Measurements from ENCODE around the gene PTBP3.
"Not testable (repeated sequence)": the region's sequence is repeated elsewhere in the genome, so short reads cannot be mapped to it uniquely, and the experiment has no call there.

PTBP3 gene

GRCh38 chr9:112283582-112284253 is 49.7 kb downstream of the PTBP3 start:
- Histone ChIP-seq H3K14ac (ENCODE audit: low read length) (no peak overlapping the region), H2BK12ac (ENCODE audit: low read length) (no peak overlapping the region), H4K8ac (ENCODE audit: low read depth, low read length) (no peak overlapping the region), H3K27ac (replicated peaks; ENCODE audit: low read length) (no peak overlapping the region), H3K9ac (ENCODE audit: low read depth, low read length, poor library complexity) (no peak overlapping the region), H2AFZ (ENCODE audit: low read length) (no peak overlapping the region), H3K9me3 (replicated peaks in 1 of 2; ENCODE audit: control insufficient read depth in 2 of 2, insufficient read depth in 1 of 2, low read depth in 1 of 2, low read length in 2 of 2) (peaks cover 15 to 20% of the 10 kb centered on the region in 2 donors), H3K4me3 (ENCODE audit: low read length in 2 of 2) (no peak overlapping the region), H3K4me1 (ENCODE audit: control insufficient read depth in 2 of 2, insufficient read depth in 1 of 2, low read depth in 1 of 2, low read length in 2 of 2) (no peaks in the 10 kb centered on the region), H2AK5ac (ENCODE audit: low read depth, low read length) (no peak overlapping the region), H3K27me3 (ENCODE audit: control insufficient read depth in 3 of 3, insufficient read depth in 3 of 3, low read depth in 1 of 3, low read length in 3 of 3) (no peaks in the 10 kb centered on the region), H2BK15ac (ENCODE audit: low read length) (no peak overlapping the region), H3K36me3 (replicated peaks in 1 of 2; ENCODE audit: control insufficient read depth in 2 of 2, insufficient read depth in 2 of 2, low read length in 2 of 2) (peaks cover 3 to 20% of the 10 kb centered on the region in 2 donors), H3K18ac (ENCODE audit: low read length) (no peak overlapping the region), H3K23ac (ENCODE audit: low read depth, low read length, poor library complexity) (no peak overlapping the region), H3K79me1 (ENCODE audit: low read depth, low read length) (peaks cover 3% of the 10 kb centered on the region), H3K4ac (ENCODE audit: low read length) (no peak overlapping the region), H3K4me2 (ENCODE audit: insufficient read depth, low read length, poor library complexity, severe bottlenecking) (no peak overlapping the region), H2BK5ac (ENCODE audit: low read length) (no peak overlapping the region), H2BK120ac (ENCODE audit: low read depth, low read length) (no peak overlapping the region), H4K91ac (ENCODE audit: low read depth, low read length, poor library complexity) (no peak overlapping the region)
- DNase-seq (ENCODE audit: low spot score) = no peak
- no CpG with 5 or more reads among the region's 6 CpGs for WGBS, 2 donors (ENCODE audit: extremely low coverage in 2 of 2, insufficient read length in 2 of 2, insufficient replicate concordance in 1 of 2)

GRCh38 chr9:112282841-112283240 is 50.6 kb downstream of the PTBP3 start:
- H3K23ac ChIP-seq (ENCODE audit: low read depth, low read length, poor library complexity); H2AFZ ChIP-seq (ENCODE audit: low read length); H3K18ac ChIP-seq (ENCODE audit: low read length); H3K14ac ChIP-seq (ENCODE audit: low read length); H2BK120ac ChIP-seq (ENCODE audit: low read depth, low read length); H2AK5ac ChIP-seq (ENCODE audit: low read depth, low read length); H3K4me2 ChIP-seq (ENCODE audit: insufficient read depth, low read length, poor library complexity, severe bottlenecking); H3K27me3 ChIP-seq (ENCODE audit: control insufficient read depth in 3 of 3, insufficient read depth in 3 of 3, low read depth in 1 of 3, low read length in 3 of 3); H2BK12ac ChIP-seq (ENCODE audit: low read length); H3K79me1 ChIP-seq (ENCODE audit: low read depth, low read length); H3K27ac ChIP-seq (replicated peaks; ENCODE audit: low read length); H3K4me3 ChIP-seq (ENCODE audit: low read length in 2 of 2); H3K4ac ChIP-seq (ENCODE audit: low read length); H3K9ac ChIP-seq (ENCODE audit: low read depth, low read length, poor library complexity); H4K91ac ChIP-seq (ENCODE audit: low read depth, low read length, poor library complexity); DNase-seq (ENCODE audit: low spot score); H2BK5ac ChIP-seq (ENCODE audit: low read length); H2BK15ac ChIP-seq (ENCODE audit: low read length); H4K8ac ChIP-seq (ENCODE audit: low read depth, low read length); H3K4me1 ChIP-seq (ENCODE audit: control insufficient read depth in 2 of 2, insufficient read depth in 1 of 2, low read depth in 1 of 2, low read length in 2 of 2): not testable (repeated sequence)
- WGBS, 2 donors (ENCODE audit: extremely low coverage in 2 of 2, insufficient read length in 2 of 2, insufficient replicate concordance in 1 of 2) = no CpG with 5 or more reads among the region's 3 CpGs
- peaks cover 15 to 20% of the 10 kb centered on the region in 2 donors for H3K9me3 ChIP-seq (replicated peaks in 1 of 2; ENCODE audit: control insufficient read depth in 2 of 2, insufficient read depth in 1 of 2, low read depth in 1 of 2, low read length in 2 of 2)
- peaks cover 3 to 13% of the 10 kb centered on the region in 2 donors for H3K36me3 ChIP-seq (replicated peaks in 1 of 2; ENCODE audit: control insufficient read depth in 2 of 2, insufficient read depth in 2 of 2, low read length in 2 of 2)

- no peak overlapping the region for H2AK5ac ChIP-seq (ENCODE audit: low read depth, low read length)
- no peak overlapping the region for H3K4me2 ChIP-seq (ENCODE audit: insufficient read depth, low read length, poor library complexity, severe bottlenecking)
- H2BK120ac ChIP-seq (ENCODE audit: low read depth, low read length) = no peak overlapping the region
- DNase-seq (ENCODE audit: low spot score) = no peak
- WGBS, 2 donors (ENCODE audit: extremely low coverage in 2 of 2, insufficient read length in 2 of 2, insufficient replicate concordance in 1 of 2) = no CpG with 5 or more reads among the region's 2 CpGs
- no peak overlapping the region for H2AFZ ChIP-seq (ENCODE audit: low read length)
- no peak overlapping the region for H3K9ac ChIP-seq (ENCODE audit: low read depth, low read length, poor library complexity)
- peaks cover 0 to 2% of the 10 kb centered on the region in 2 donors for H3K4me1 ChIP-seq (ENCODE audit: control insufficient read depth in 2 of 2, insufficient read depth in 1 of 2, low read depth in 1 of 2, low read length in 2 of 2)
- H2BK12ac ChIP-seq (ENCODE audit: low read length) = no peak overlapping the region
- H2BK15ac ChIP-seq (ENCODE audit: low read length) = no peak overlapping the region
- peaks cover 15 to 20% of the 10 kb centered on the region in 2 donors for H3K9me3 ChIP-seq (replicated peaks in 1 of 2; ENCODE audit: control insufficient read depth in 2 of 2, insufficient read depth in 1 of 2, low read depth in 1 of 2, low read length in 2 of 2)
- no peak overlapping the region for H4K8ac ChIP-seq (ENCODE audit: low read depth, low read length)
- no peak overlapping the region for H3K18ac ChIP-seq (ENCODE audit: low read length)
- H3K4me3 ChIP-seq (ENCODE audit: low read length in 2 of 2) = no peak overlapping the region
- no peak overlapping the region for H3K4ac ChIP-seq (ENCODE audit: low read length)
- H3K27me3 ChIP-seq (ENCODE audit: control insufficient read depth in 3 of 3, insufficient read depth in 3 of 3, low read depth in 1 of 3, low read length in 3 of 3) = no peaks in the 10 kb centered on the region
- H4K91ac ChIP-seq (ENCODE audit: low read depth, low read length, poor library complexity) = no peak overlapping the region
- no peak overlapping the region for H2BK5ac ChIP-seq (ENCODE audit: low read length)
- peaks cover 3% of the 10 kb centered on the region for H3K79me1 ChIP-seq (ENCODE audit: low read depth, low read length)
- no peak overlapping the region for H3K23ac ChIP-seq (ENCODE audit: low read depth, low read length, poor library complexity)
- H3K36me3 ChIP-seq (replicated peaks in 1 of 2; ENCODE audit: control insufficient read depth in 2 of 2, insufficient read depth in 2 of 2, low read length in 2 of 2) = peaks cover 3 to 10% of the 10 kb centered on the region in 2 donors
- H3K14ac ChIP-seq (ENCODE audit: low read length) = no peak overlapping the region
- no peak overlapping the region for H3K27ac ChIP-seq (replicated peaks; ENCODE audit: low read length)
These were observed 52.5 kb downstream of the PTBP3 start for GRCh38 chr9:112280904-112281303.

GRCh38 chr9:112279501-112279900 is 53.9 kb downstream of the PTBP3 start:
- H3K18ac ChIP-seq (ENCODE audit: low read length) = no peak overlapping the region
- H3K4me1 ChIP-seq (ENCODE audit: control insufficient read depth in 2 of 2, insufficient read depth in 1 of 2, low read depth in 1 of 2, low read length in 2 of 2) = peaks cover 0 to 2% of the 10 kb centered on the region in 2 donors

More at GRCh38 chr9:112279501-112279900, 53.9 kb downstream of the PTBP3 start:
- Histone ChIP-seq H2BK12ac (ENCODE audit: low read length) (no peak overlapping the region), H2BK5ac (ENCODE audit: low read length) (no peak overlapping the region), H3K79me1 (ENCODE audit: low read depth, low read length) (peaks cover 3% of the 10 kb centered on the region), H2BK15ac (ENCODE audit: low read length) (no peak overlapping the region), H3K4me3 (ENCODE audit: low read length in 2 of 2) (no peak overlapping the region), H3K9me3 (replicated peaks in 1 of 2; ENCODE audit: control insufficient read depth in 2 of 2, insufficient read depth in 1 of 2, low read depth in 1 of 2, low read length in 2 of 2) (peaks cover 13 to 17% of the 10 kb centered on the region in 2 donors), H2AFZ (ENCODE audit: low read length) (no peak overlapping the region), H3K9ac (ENCODE audit: low read depth, low read length, poor library complexity) (no peak overlapping the region), H3K23ac (ENCODE audit: low read depth, low read length, poor library complexity) (no peak overlapping the region), H3K4me2 (ENCODE audit: insufficient read depth, low read length, poor library complexity, severe bottlenecking) (no peak overlapping the region), H3K36me3 (replicated peaks in 1 of 2; ENCODE audit: control insufficient read depth in 2 of 2, insufficient read depth in 2 of 2, low read length in 2 of 2) (peaks cover 3 to 11% of the 10 kb centered on the region in 2 donors), H4K8ac (ENCODE audit: low read depth, low read length) (no peak overlapping the region), H3K27ac (replicated peaks; ENCODE audit: low read length) (no peak overlapping the region), H3K14ac (ENCODE audit: low read length) (no peak overlapping the region), H4K91ac (ENCODE audit: low read depth, low read length, poor library complexity) (no peak overlapping the region), H3K4ac (ENCODE audit: low read length) (no peak overlapping the region), H2AK5ac (ENCODE audit: low read depth, low read length) (no peak overlapping the region), H3K27me3 (ENCODE audit: control insufficient read depth in 3 of 3, insufficient read depth in 3 of 3, low read depth in 1 of 3, low read length in 3 of 3) (no peaks in the 10 kb centered on the region), H2BK120ac (ENCODE audit: low read depth, low read length) (no peak overlapping the region)
- no peak for DNase-seq (ENCODE audit: low spot score)
